ENCODE results near the gene ZNF862. TPM values are rescaled to one million over a fixed set of nuclear protein-coding genes. Genes with fewer than 3 reads are reported as not detected.
"Not testable (repeated sequence)": the region's sequence is repeated elsewhere in the genome, so short reads cannot be mapped to it uniquely, and the experiment has no call there.

Gene ZNF862
- total RNA-seq, 1 experiment from 2014 or later, result 1.9 TPM

GRCh38 chr7:149910219-149910618, 72.0 kb downstream of the ZNF862 start:
- H3K9me3 ChIP-seq (ENCODE audit: control insufficient read depth, low read depth, low read length), result not testable (repeated sequence)

DNA sequence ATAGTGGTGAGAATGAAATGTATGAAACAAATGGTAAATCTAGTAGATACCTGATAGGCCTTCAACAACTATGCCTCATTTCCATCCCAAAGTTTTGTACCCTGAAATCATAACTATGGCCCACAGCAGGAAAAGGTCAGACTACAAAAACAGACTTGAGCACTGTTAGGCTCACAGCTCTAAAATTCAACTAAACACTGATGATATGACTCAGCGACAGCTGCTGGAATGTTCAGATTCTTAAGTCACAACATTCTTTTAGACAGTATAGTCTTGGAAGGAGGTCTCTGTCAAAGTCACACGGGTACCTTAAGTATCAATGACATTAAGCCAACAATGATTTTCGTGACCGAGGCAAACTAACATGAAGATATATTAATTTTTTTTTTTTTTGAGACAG, 74.0 kb downstream of the ZNF862 start:
- not testable (repeated sequence) for H3K4me1 Mint-ChIP-seq; DNase-seq; H3K79me2 ChIP-seq (ENCODE audit: insufficient read depth, low read length); H4K8ac ChIP-seq (replicated peaks; ENCODE audit: insufficient read length, low read depth, low read length); H2BK5ac ChIP-seq (ENCODE audit: insufficient read length, low read length); H3K9me3 Mint-ChIP-seq; H3K9ac ChIP-seq (ENCODE audit: extremely low read depth, insufficient read length, low read length); H3K36me3 Mint-ChIP-seq (ENCODE audit: insufficient read depth in 1 of 3, low read depth in 3 of 3); H3K4ac ChIP-seq (ENCODE audit: low read depth, low read length); H4K5ac ChIP-seq (ENCODE audit: insufficient read length, low read depth, low read length); H3T11ph ChIP-seq (ENCODE audit: low read length); H2BK15ac ChIP-seq (ENCODE audit: low read depth, low read length); H3K56ac ChIP-seq (ENCODE audit: insufficient read length, low read depth, low read length); H3K27ac Mint-ChIP-seq; H2AK5ac ChIP-seq (ENCODE audit: insufficient read length, low read length); H4K91ac ChIP-seq (ENCODE audit: insufficient read length, low read depth, low read length); H3K27ac ChIP-seq (ENCODE audit: insufficient read length, low read depth, low read length); H2AFZ ChIP-seq (ENCODE audit: low read length); H3K23me2 ChIP-seq (ENCODE audit: insufficient read length, low read depth, low read length, poor library complexity, severe bottlenecking); H3K4me2 ChIP-seq (ENCODE audit: insufficient read depth, insufficient read length, low read length); H3K18ac ChIP-seq (ENCODE audit: insufficient read length, low read depth, low read length); H3K14ac ChIP-seq (ENCODE audit: insufficient read depth, low read length); H3K4me1 ChIP-seq (ENCODE audit: insufficient read depth, low read length); H3K79me1 ChIP-seq (ENCODE audit: insufficient read depth, low read depth, low read length, poor library complexity, severe bottlenecking); H3K27me3 Mint-ChIP-seq (ENCODE audit: low read depth); H3K4me3 Mint-ChIP-seq; H4K20me1 ChIP-seq (ENCODE audit: control insufficient read depth, insufficient read depth, insufficient read length); H3K9me3 ChIP-seq (ENCODE audit: control insufficient read depth, low read depth, low read length); H2BK120ac ChIP-seq (ENCODE audit: low read depth, low read length, poor library complexity, severe bottlenecking); H2BK20ac ChIP-seq (ENCODE audit: low read depth, low read length, poor library complexity, severe bottlenecking); H2BK12ac ChIP-seq (ENCODE audit: insufficient read length, low read depth, low read length); H3K23ac ChIP-seq (ENCODE audit: insufficient read length, low read depth, low read length); H3K27me3 ChIP-seq (ENCODE audit: insufficient read depth, low read length)
- no CpG with 5 or more reads among the region's 4 CpGs for WGBS (ENCODE audit: extremely low coverage, insufficient read length, low lambda C conversion rate)

More at GRCh38 chr7:149910219-149910618, 72.0 kb downstream of the ZNF862 start:
- not testable (repeated sequence) for H3K56ac ChIP-seq (ENCODE audit: insufficient read length, low read depth, low read length); H2BK15ac ChIP-seq (ENCODE audit: low read depth, low read length); H3K4ac ChIP-seq (ENCODE audit: low read depth, low read length); H2AFZ ChIP-seq (ENCODE audit: low read length); H3K27me3 Mint-ChIP-seq (ENCODE audit: low read depth); DNase-seq; H4K8ac ChIP-seq (replicated peaks; ENCODE audit: insufficient read length, low read depth, low read length); H2BK5ac ChIP-seq (ENCODE audit: insufficient read length, low read length); H3K36me3 Mint-ChIP-seq (ENCODE audit: insufficient read depth in 1 of 3, low read depth in 3 of 3); H3K18ac ChIP-seq (ENCODE audit: insufficient read length, low read depth, low read length); H3K27ac Mint-ChIP-seq; H3K27me3 ChIP-seq (ENCODE audit: insufficient read depth, low read length); H3T11ph ChIP-seq (ENCODE audit: low read length); H4K5ac ChIP-seq (ENCODE audit: insufficient read length, low read depth, low read length); H3K23me2 ChIP-seq (ENCODE audit: insufficient read length, low read depth, low read length, poor library complexity, severe bottlenecking); H2BK12ac ChIP-seq (ENCODE audit: insufficient read length, low read depth, low read length); H3K79me2 ChIP-seq (ENCODE audit: insufficient read depth, low read length); H3K4me2 ChIP-seq (ENCODE audit: insufficient read depth, insufficient read length, low read length); H3K9ac ChIP-seq (ENCODE audit: extremely low read depth, insufficient read length, low read length); H3K4me3 Mint-ChIP-seq; H3K23ac ChIP-seq (ENCODE audit: insufficient read length, low read depth, low read length); H3K27ac ChIP-seq (ENCODE audit: insufficient read length, low read depth, low read length); H3K79me1 ChIP-seq (ENCODE audit: insufficient read depth, low read depth, low read length, poor library complexity, severe bottlenecking); H2BK120ac ChIP-seq (ENCODE audit: low read depth, low read length, poor library complexity, severe bottlenecking); H3K9me3 Mint-ChIP-seq; H2BK20ac ChIP-seq (ENCODE audit: low read depth, low read length, poor library complexity, severe bottlenecking); H3K4me1 Mint-ChIP-seq; H4K91ac ChIP-seq (ENCODE audit: insufficient read length, low read depth, low read length); H2AK5ac ChIP-seq (ENCODE audit: insufficient read length, low read length); H3K14ac ChIP-seq (ENCODE audit: insufficient read depth, low read length); H4K20me1 ChIP-seq (ENCODE audit: control insufficient read depth, insufficient read depth, insufficient read length); H3K4me1 ChIP-seq (ENCODE audit: insufficient read depth, low read length)
- WGBS (ENCODE audit: extremely low coverage, insufficient read length, low lambda C conversion rate), result no CpG with 5 or more reads among the region's 9 CpGs

Other genes starting within 250 kb of the ZNF862 start
- gene ZNF467, start 64.8 kb upstream of the ZNF862 start, total RNA-seq (2021), result 0.31 and 0.35 TPM in 2 replicates
- 19.0 and 20.0 TPM in 2 replicates for gene ATP6V0E2, start 35.6 kb downstream of the ZNF862 start, total RNA-seq (2021)

Measured in H9 (cell line).